AG10803 (cell line): Measurements from ENCODE around the gene TAS2R14.

Source experiments
- DNase-seq: peaks from one replicate; pipeline ENCODE4 v3.0.0; 2010; ENCODE audit warnings: low read depth
- H3K4me3 ChIP-seq: 2 replicates; pipeline ENCODE4 v1.5.1; 2011; ENCODE audit warnings: mild to moderate bottlenecking, low read length, control low read depth
- CTCF ChIP-seq: conservative IDR thresholded peaks from 2 replicates; pipeline ENCODE4 v1.5.1; 2011; ENCODE audit warnings: mild to moderate bottlenecking, low read length, control low read depth, inconsistent platforms

TAS2R14 gene

GRCh38 chr12:10939163-10939562, at the start of gene TAS2R14:
TAS2R14 (minus strand) TSS chr12:10939263; CDS start chr12:10939207, 56 bp downstream.
- no peak within 1 kb of the TSS for H3K4me3 ChIP-seq
- TF ChIP-seq CTCF = no peak
- DNase-seq = no peak

GRCh38 chr12:10986812-10987211, 47.7 kb upstream of the TAS2R14 start, which contains the start of gene TAS2R50:
TAS2R50 (minus strand) TSS chr12:10986912; CDS start chr12:10986860, 52 bp downstream.
- no peak for DNase-seq

GRCh38 chr12:10982244-10982643, 43.2 kb upstream of the TAS2R14 start:
- no peak for TF ChIP-seq CTCF
- DNase-seq = no peak
- no peak overlapping the region for H3K4me3 ChIP-seq

More at GRCh38 chr12:10986812-10987211, 47.7 kb upstream of the TAS2R14 start, which contains the start of gene TAS2R50:
- H3K4me3 ChIP-seq = no peak within 1 kb of the TSS
- no peak for TF ChIP-seq CTCF

GRCh38 chr12:10974965-10975364, 35.9 kb upstream of the TAS2R14 start:
- no peak overlapping the region for H3K4me3 ChIP-seq
- no peak for TF ChIP-seq CTCF
- DNase-seq = no peak

GRCh38 chr12:10968765-10969456, 29.8 kb upstream of the TAS2R14 start:
- no peak for TF ChIP-seq CTCF
- peak; percentile 67 for DNase-seq
- H3K4me3 ChIP-seq = no peak overlapping the region

GRCh38 chr12:10967409-10967808, 28.3 kb upstream of the TAS2R14 start:
- H3K4me3 ChIP-seq = no peak overlapping the region
- peak; percentile 89 for DNase-seq
- TF ChIP-seq CTCF = no peak

- TF ChIP-seq CTCF = no peak
- no peak overlapping the region for H3K4me3 ChIP-seq
- DNase-seq = no peak
Observed at GRCh38 chr12:10966314-10966713, 27.3 kb upstream of the TAS2R14 start.
